ENCODE results near the gene HYOU1.
"Not testable (repeated sequence)": the region's sequence is repeated elsewhere in the genome, so short reads cannot be mapped to it uniquely, and the experiment has no call there.

HYOU1 gene

GRCh38 chr11:119041821-119042514 lies 15.0 kb downstream of the HYOU1 start:
- peak; percentile 37 for DNase-seq

DNA sequence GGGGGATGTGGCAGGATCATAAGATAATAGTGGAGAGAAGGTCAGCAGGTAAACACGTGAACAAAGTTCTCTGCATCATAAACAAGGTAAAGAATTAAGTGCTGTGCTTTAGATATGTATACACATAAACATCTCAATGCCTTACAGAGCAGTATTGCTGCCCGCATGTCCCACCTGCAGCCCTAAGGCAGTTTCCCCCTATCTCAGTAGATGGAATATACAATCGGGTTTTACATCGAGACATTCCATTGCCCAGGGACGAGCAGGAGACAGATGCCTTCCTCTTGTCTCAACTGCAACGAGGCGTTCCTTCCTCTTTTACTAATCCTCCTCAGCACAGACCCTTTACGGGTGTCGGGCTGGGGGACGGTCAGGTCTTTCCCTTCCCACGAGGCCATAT lies 17.5 kb downstream of the HYOU1 start:
- DNase-seq = not testable (repeated sequence)

DNA sequence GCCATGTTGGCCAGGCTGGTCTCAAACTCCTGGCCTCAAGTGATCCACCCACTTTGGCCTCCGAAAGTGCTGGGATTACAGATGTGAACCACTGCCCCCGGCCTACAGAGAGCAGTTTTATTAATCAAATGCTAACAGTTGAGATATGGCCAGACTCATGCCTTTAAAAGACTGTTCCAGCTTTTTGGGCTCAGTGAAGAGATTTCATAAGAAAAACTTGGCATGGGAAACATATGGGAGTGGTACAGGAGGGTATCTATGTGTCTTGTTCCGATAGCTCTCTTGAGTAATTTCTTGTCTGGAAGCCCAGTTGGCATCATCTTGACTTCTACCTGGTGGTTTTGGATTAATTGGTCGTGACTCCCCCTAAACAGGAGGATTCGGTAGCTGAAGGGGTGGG lies 18.1 kb downstream of the HYOU1 start:
- no peak for DNase-seq

DNA sequence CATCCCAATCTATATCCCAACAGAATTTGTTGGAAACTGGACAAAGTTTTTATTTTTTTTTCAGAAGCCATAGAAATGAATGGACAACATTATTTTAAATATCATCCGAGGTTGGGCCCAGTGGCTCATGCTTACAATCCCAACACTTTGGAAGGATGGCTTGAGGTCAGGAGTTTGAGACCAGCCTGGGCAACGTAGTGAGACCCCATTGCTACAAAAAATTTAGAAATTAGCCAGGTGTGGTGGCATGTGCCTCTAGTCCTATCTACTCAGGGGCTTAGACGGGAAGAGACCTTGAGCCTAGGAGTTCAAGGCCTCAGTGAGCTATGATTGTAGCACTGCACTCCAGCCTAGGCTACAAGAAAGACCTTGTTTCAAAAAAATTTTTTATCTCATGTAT lies 22.2 kb downstream of the HYOU1 start:
- DNase-seq = no peak

DNA sequence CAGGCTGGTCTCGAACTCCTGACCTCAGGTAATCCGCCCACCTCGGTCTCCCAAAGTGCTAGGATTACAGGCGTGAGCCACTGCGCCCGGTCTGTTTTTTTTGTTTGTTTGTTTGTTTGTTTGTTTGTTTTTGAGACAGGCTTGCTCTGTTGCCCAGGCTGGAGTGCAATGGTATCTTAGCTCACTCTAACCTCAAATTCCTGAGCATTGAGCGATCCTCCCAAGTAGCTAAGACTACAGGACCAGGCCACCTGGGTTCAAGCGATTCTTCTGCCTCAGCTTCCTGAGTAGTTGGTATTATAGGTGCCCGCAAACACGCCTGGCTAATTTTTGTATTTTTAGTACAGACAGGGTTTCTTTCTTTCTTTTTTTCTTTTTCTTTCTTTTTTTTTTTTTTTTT lies 23.6 kb downstream of the HYOU1 start:
- peak; percentile 44 for DNase-seq

GRCh38 chr11:119031912-119032280 lies 25.1 kb downstream of the HYOU1 start:
- DNase-seq = no peak

DNA sequence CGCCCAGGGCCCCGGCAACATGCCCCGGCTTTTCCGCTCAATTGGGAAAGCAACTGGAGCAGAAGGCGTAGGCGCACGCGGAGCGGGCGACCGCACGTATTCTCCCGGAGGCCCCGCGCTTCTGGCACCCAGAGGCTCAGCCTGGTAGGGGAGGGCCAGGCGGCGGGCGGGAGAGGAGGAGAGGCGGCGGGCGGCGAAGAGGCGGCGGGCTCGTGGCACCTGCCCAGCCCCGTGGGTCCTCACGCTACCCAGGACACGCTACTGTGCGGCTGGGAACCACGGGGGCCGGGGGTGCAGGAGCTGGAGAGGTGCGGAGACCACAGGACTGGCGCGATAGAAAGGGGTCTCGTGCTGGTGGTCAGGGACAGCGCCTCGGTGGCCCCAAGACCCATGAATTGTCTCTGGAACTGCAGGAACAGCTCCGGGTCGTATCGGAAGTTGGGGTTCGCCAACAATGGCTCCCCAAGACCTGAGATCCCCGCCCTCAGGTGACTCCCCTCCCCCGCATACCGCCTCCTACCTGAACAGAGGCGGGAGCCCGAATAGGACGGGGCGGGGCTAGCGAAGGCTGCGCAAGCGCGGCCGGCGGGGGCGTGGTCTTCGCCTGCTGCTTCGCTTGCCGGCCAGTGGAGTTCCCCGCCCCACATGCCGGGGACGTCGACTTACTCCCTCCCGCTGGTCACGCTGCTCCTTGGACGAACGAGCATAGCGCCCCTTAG lies 26.5 kb downstream of the HYOU1 start, which contains the start of gene SLC37A4:
Gene SLC37A4 (minus strand): TSS at position 549 of the 719 bp plus-strand sequence.
- DNase-seq = peak; percentile 96

- DNase-seq = no peak
These were observed 27.0 kb downstream of the HYOU1 start for GRCh38 chr11:119030029-119030328.

- no peak for DNase-seq
These were observed 27.5 kb downstream of the HYOU1 start for GRCh38 chr11:119029340-119030028.

DNA sequence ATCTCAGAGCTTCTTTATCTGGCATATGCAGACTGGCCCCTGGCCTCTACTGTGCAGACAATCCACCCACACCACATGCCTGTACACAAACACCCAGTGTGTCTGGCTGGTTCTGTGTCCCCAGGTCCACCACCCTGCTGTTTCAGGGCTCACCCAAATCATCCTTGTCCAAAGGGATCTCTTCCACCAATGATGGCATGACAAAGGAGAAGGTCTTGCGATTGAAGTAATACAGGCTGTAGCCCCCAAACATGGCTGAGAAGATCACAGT lies 28.0 kb downstream of the HYOU1 start:
- no peak for DNase-seq

DNA sequence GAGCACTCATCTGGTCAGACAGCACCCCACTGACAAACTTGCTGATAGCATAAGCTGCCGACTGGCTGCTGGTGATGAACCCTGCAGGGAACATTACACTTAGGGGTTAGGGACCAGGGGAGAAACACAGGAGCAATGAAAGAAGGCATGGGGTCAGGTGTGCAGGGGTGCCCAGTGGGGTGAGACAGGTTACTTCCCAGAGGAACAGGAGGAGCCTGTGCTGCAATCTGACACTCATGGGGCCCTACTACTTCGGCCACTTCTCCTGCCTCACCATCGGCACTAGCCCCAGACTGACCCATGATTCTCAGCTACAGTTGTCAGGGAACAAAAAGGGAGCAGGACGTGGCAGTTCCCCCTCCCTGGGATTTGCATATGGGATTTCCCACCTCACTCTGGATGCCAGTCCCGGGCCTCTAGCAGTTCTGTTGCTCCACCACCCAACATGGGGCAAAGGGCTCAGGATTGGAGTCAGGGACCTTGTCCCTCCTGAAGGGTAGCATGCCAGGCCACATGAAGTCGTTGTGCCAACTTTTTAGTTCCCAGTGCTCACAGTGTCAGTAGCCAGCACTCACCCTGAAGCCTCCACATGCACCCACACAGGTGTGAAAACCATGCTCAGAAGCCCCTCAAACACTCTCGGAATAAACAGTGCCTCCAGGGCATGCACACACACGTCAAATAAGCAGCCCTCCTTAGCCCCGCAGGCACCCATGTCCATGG lies 28.5 kb downstream of the HYOU1 start:
- DNase-seq = no peak

GRCh38 chr11:119027561-119028345 lies 29.3 kb downstream of the HYOU1 start:
- no peak for DNase-seq

DNA sequence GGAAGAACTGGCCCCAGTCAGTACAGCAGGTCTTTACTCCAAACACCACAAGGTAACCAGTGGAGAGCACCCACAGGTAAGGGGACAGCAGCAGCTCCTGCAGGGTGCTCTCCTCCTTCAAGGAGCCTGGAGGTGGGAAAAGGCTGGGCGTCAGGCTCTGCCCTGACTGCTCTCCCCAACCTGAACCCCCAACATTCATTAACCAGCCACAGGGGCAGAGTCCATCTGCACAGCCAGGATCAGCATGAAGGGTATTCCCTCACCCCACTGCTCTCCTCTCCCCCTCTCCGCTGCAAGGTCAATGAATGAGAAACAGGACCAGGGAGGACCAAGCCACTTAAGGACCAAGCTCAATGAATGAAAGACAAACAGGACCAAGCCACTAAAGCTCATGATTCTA lies 30.0 kb downstream of the HYOU1 start:
- no peak for DNase-seq

- DNase-seq = no peak
These were observed 30.8 kb downstream of the HYOU1 start for GRCh38 chr11:119025978-119026766.

DNA sequence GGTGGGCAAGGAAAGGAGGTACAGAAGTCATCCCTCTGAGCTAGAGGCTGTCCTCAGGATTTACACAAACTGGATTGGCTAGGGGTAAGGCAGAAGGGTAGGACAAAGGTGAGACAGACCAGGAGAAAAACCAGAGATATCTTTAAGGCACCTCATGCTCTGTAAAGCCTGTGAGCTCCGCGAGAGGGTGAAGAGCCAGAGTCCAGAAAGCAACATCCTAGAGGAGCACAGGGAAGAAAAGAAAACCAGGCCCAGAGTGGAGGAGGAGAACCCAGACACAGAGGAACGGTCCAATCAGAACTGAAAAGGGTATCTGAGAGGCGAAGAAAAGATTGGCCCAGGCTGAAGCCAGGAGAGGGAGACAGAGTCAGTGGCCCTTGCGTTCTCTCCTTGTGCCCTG lies 31.5 kb downstream of the HYOU1 start:
- DNase-seq = no peak

GRCh38 chr11:119025099-119025473 lies 31.9 kb downstream of the HYOU1 start:
- DNase-seq = no peak

DNA sequence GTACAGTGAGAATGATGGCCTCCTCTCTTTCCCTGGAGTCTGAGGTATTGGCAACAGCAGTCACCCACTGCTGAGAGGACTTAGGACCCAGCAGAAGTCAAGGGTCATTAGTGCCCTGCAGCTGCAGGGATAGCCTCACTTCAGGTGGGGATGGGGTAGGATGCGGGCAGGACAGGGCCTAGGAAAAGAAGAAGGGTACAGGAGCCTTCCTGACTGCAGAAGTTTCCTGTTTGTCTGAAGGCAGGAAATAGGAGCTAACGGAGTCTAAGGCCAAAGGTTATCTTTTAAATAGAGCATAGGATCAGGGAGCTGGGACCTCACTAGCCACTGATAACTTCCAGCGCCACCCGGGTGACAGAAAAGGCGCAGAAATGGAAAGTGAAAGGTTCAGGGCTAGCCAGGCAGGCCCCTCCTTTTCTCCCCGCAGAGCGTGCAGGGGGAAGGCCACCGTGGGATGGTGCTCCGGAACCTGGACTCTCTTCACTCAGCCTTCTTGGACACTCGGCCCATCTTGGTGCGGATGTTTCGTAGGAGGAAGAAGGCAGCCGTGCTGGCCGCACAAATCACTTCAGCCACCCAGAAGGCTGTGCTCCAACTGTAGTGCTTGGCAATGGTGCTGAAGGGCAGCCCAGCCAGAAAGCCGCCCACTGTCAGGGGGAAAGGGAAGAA lies 32.4 kb downstream of the HYOU1 start:
- DNase-seq = no peak

DNA sequence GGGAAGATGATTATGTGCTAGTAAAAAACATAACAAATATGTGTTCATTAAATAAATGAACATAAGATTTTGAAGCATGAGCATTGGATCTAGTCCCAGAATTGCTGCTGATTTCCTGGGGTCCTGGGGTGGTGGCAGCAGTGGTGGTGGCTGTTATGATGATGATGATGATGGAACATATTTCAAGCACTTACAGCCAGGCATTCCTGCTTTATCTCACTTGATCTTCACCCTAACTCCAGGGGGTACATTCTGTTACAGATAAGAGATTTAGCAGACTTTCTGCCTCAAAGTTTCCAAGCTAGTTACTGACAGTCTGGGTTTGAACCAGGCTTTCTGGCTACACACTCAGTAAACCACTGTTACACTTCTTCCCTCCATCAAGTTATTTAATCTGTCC lies 33.3 kb downstream of the HYOU1 start:
- no peak for DNase-seq

- no peak for DNase-seq
These were observed 35.4 kb downstream of the HYOU1 start for GRCh38 chr11:119021631-119022030.

DNA sequence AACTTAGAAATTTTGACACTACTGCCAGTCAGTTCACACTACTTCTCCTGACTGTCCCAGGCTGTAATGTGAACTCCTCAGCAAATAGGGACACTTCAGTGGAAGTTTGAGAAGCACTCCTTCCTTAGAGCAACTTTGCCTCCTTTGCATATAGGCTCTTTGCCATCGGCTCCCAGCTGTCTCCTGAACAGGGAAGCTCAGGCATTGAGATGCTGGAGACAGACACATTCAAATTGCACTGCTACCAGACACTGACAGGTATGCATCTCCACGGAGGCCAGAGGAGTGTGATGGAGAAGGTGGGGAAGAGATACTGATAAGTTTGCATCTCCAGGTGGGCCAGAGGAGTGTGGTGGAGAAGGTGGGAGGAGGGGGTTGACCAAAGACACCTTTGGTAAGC lies 37.0 kb downstream of the HYOU1 start:
- no peak for DNase-seq

- DNase-seq = peak; percentile 97
These were observed 38.7 kb downstream of the HYOU1 start, which contains the start of the genes RPS25 and TRAPPC4 for GRCh38 chr11:119018074-119018938. Gene RPS25 (minus strand): TSS chr11:119018343. CDS start chr11:119018284, 59 bp downstream. Gene TRAPPC4 (plus strand): TSS chr11:119018766. CDS start chr11:119018796, 30 bp downstream.
